Karpas-422 (cell line): ENCODE results near the gene RSAD1. TPM values are rescaled to one million over a fixed set of nuclear protein-coding genes. Genes with fewer than 3 reads are reported as not detected.

Experiments
- DNase-seq: peaks from one replicate; pipeline ENCODE4 v3.0.0-alpha.2; 2015
- H2AFZ ChIP-seq: fragments of 200-600 bp; sonication (generic); 2 replicates; pipeline ENCODE4 v1.6.1; 2014; ENCODE audit warnings: antibody characterized with exemption, low read length, mixed read lengths
- H3K27ac ChIP-seq: fragments of 200-600 bp; sonication (generic); 2 replicates; pipeline ENCODE4 v1.5.1; 2014; ENCODE audit warnings: mild to moderate bottlenecking, low read length, moderate library complexity
- H3K27me3 ChIP-seq: fragments of 200-600 bp; sonication (generic); 2 replicates; pipeline ENCODE4 v1.6.1; 2014; ENCODE audit warnings: low read length, mixed read lengths
- H3K36me3 ChIP-seq: fragments of 200-600 bp; sonication (generic); 2 replicates; pipeline ENCODE4 v1.6.1; 2014; ENCODE audit warnings: low read length, mixed read lengths; ENCODE audit not compliant: insufficient read depth
- H3K4me1 ChIP-seq: fragments of 200-600 bp; sonication (generic); 2 replicates; pipeline ENCODE4 v1.6.1; 2014; ENCODE audit warnings: mild to moderate bottlenecking, low read length, mixed read lengths
- H3K4me2 ChIP-seq: fragments of 200-600 bp; sonication (generic); 2 replicates; pipeline ENCODE4 v1.6.1; 2014; ENCODE audit warnings: low read length, low read depth, mild to moderate bottlenecking; ENCODE audit not compliant: poor library complexity, severe bottlenecking
- H3K4me3 ChIP-seq: fragments of 200-600 bp; sonication (generic); 2 replicates; pipeline ENCODE4 v1.5.1; 2014; ENCODE audit warnings: mild to moderate bottlenecking, antibody characterized with exemption, low read length, mixed read lengths
- H3K79me2 ChIP-seq: fragments of 200-600 bp; sonication (generic); 2 replicates; pipeline ENCODE4 v1.6.1; 2014; ENCODE audit warnings: mild to moderate bottlenecking, low read length, mixed read lengths
- H3K9ac ChIP-seq: fragments of 200-600 bp; sonication (generic); 2 replicates; pipeline ENCODE4 v1.6.0; 2014; ENCODE audit warnings: low read length
- H3K9me2 ChIP-seq: fragments of 200-600 bp; sonication (generic), shearing (Covaris generic); replicated peaks from 2 replicates; pipeline ENCODE4 v1.6.0; 2014; ENCODE audit warnings: mild to moderate bottlenecking, low read length, moderate library complexity; ENCODE audit not compliant: insufficient read depth
- H3K9me3 ChIP-seq: fragments of 300-700, 200-600 bp; sonication (generic); 2 replicates; pipeline ENCODE4 v1.6.1; 2014; ENCODE audit warnings: low read length, mixed read lengths
- H4K20me1 ChIP-seq: fragments of 200-600 bp; sonication (generic); 2 replicates; pipeline ENCODE4 v1.6.1; 2014; ENCODE audit warnings: mild to moderate bottlenecking, antibody characterized with exemption, low read length, low read depth; ENCODE audit not compliant: insufficient read depth
- total RNA-seq: library from RNA; depleted of rRNA; stranded (reverse); fragments of >200 nt; shearing (Covaris generic); gene quantifications from 2 replicates; pipeline ENCODE4 v1.2.3, GENCODE V29; 2014; ENCODE audit warnings: low replicate concordance

The RSAD1 gene
- total RNA-seq, 1 experiment from 2014 or later = 15.4 TPM

DNA sequence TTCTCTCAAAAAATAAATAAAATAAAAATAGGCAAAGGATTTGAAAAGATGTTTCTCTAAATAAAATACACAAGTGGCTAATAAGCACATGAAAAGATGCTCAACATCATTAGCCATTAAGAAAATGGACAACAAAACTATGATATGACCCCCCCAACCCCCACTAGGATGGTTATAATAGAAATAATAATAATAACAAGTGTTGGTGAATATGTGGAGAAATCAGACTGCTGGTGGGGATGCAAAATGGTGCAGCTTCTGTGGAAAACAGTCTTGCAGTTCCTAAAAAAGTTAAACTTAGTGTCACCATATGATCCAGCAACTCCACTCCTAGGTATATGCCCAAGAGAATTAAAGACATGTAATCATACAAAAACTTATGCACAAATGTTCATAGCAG, 20.6 kb downstream of the RSAD1 start:
- H3K9ac ChIP-seq = no peak overlapping the region
- no peak for DNase-seq
- no peak overlapping the region for H3K27ac ChIP-seq
- no peaks in the 10 kb centered on the region for H3K9me2 ChIP-seq
- H3K4me3 ChIP-seq = no peak overlapping the region
- H3K4me2 ChIP-seq = no peak overlapping the region
- peaks cover 7% of the 10 kb centered on the region for H3K4me1 ChIP-seq
- H4K20me1 ChIP-seq = no peaks in the 10 kb centered on the region
- no peaks in the 10 kb centered on the region for H3K9me3 ChIP-seq
- H2AFZ ChIP-seq = no peak overlapping the region
- no peaks in the 10 kb centered on the region for H3K27me3 ChIP-seq
- H3K79me2 ChIP-seq = no peaks in the 10 kb centered on the region
- H3K36me3 ChIP-seq = no peaks in the 10 kb centered on the region

GRCh38 chr17:50499721-50500120, 21.1 kb downstream of the RSAD1 start:
- no peak overlapping the region for H3K9ac ChIP-seq
- no peaks in the 10 kb centered on the region for H3K9me2 ChIP-seq
- H3K27ac ChIP-seq = no peak overlapping the region
- no peaks in the 10 kb centered on the region for H3K27me3 ChIP-seq
- no peaks in the 10 kb centered on the region for H3K79me2 ChIP-seq
- no peak overlapping the region for H2AFZ ChIP-seq
- no peak overlapping the region for H3K4me3 ChIP-seq
- DNase-seq = no peak
- H3K9me3 ChIP-seq = no peaks in the 10 kb centered on the region
- peaks cover 5% of the 10 kb centered on the region for H3K4me1 ChIP-seq
- H4K20me1 ChIP-seq = no peaks in the 10 kb centered on the region
- no peaks in the 10 kb centered on the region for H3K36me3 ChIP-seq
- H3K4me2 ChIP-seq = no peak overlapping the region

- no peaks in the 10 kb centered on the region for H3K36me3 ChIP-seq
- H3K27me3 ChIP-seq = no peaks in the 10 kb centered on the region
- no peak overlapping the region for H3K27ac ChIP-seq
- H3K9me2 ChIP-seq = no peaks in the 10 kb centered on the region
- no peak overlapping the region for H3K4me3 ChIP-seq
- peak; percentile 75 for DNase-seq
- H3K9me3 ChIP-seq = no peaks in the 10 kb centered on the region
- no peak overlapping the region for H3K9ac ChIP-seq
- no peak overlapping the region for H2AFZ ChIP-seq
- H3K4me1 ChIP-seq = no peaks in the 10 kb centered on the region
- H4K20me1 ChIP-seq = no peaks in the 10 kb centered on the region
- no peaks in the 10 kb centered on the region for H3K79me2 ChIP-seq
- H3K4me2 ChIP-seq = no peak overlapping the region
Measured at GRCh38 chr17:50501054-50501453, 22.4 kb downstream of the RSAD1 start.

GRCh38 chr17:50502301-50502990, 23.8 kb downstream of the RSAD1 start:
- H3K27me3 ChIP-seq = no peaks in the 10 kb centered on the region
- H3K36me3 ChIP-seq = no peaks in the 10 kb centered on the region
- H3K9me2 ChIP-seq = no peaks in the 10 kb centered on the region
- H3K9me3 ChIP-seq = no peaks in the 10 kb centered on the region
- no peak overlapping the region for H3K27ac ChIP-seq
- H3K4me3 ChIP-seq = no peak overlapping the region
- no peak overlapping the region for H2AFZ ChIP-seq
- H4K20me1 ChIP-seq = no peaks in the 10 kb centered on the region
- DNase-seq = no peak
- no peaks in the 10 kb centered on the region for H3K4me1 ChIP-seq
- no peaks in the 10 kb centered on the region for H3K79me2 ChIP-seq
- H3K9ac ChIP-seq = no peak overlapping the region
- no peak overlapping the region for H3K4me2 ChIP-seq

- Histone ChIP-seq H3K79me2 (no peaks in the 10 kb centered on the region), H3K4me2 (no peak overlapping the region), H3K27ac (no peak overlapping the region), H3K4me3 (no peak overlapping the region), H3K9me3 (no peaks in the 10 kb centered on the region), H2AFZ (no peak overlapping the region), H3K4me1 (peaks cover 15% of the 10 kb centered on the region), H3K27me3 (no peaks in the 10 kb centered on the region), H4K20me1 (no peaks in the 10 kb centered on the region), H3K9ac (0 out of 2 replicates have a peak overlapping the region, but pooled peaks have one; percentile 16), H3K9me2 (no peaks in the 10 kb centered on the region), H3K36me3 (no peaks in the 10 kb centered on the region)
- DNase-seq = no peak
Measured at GRCh38 chr17:50505591-50506130, 27.0 kb downstream of the RSAD1 start.

DNA sequence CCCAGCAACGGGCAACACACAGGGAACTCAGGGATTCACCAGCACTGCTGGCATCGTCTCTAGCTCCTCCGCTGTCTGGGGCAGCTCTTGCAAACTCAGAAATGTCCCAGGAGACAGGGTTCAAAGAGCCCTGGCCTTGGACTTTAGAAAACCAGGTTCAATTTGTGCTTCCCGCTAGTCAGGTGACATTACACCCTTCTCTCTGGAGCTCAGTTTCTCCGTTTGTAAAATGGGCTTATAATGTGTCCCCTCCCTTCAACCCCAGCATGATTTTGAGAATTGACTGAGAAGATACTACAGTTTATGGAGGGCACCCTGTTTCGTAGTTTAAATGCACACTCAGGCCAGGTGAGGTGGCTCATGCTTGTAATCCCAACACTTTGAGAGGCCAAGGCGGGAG, 27.6 kb downstream of the RSAD1 start:
- H3K36me3 ChIP-seq = no peaks in the 10 kb centered on the region
- no peaks in the 10 kb centered on the region for H3K79me2 ChIP-seq
- no peaks in the 10 kb centered on the region for H4K20me1 ChIP-seq
- H3K9me3 ChIP-seq = no peaks in the 10 kb centered on the region
- no peak for DNase-seq
- no peak overlapping the region for H3K4me3 ChIP-seq
- H3K4me1 ChIP-seq = peaks cover 15% of the 10 kb centered on the region
- no peak overlapping the region for H3K27ac ChIP-seq
- H3K4me2 ChIP-seq = no peak overlapping the region
- H3K9ac ChIP-seq = no peak overlapping the region
- H3K9me2 ChIP-seq = no peaks in the 10 kb centered on the region
- H2AFZ ChIP-seq = no peak overlapping the region
- no peaks in the 10 kb centered on the region for H3K27me3 ChIP-seq

DNA sequence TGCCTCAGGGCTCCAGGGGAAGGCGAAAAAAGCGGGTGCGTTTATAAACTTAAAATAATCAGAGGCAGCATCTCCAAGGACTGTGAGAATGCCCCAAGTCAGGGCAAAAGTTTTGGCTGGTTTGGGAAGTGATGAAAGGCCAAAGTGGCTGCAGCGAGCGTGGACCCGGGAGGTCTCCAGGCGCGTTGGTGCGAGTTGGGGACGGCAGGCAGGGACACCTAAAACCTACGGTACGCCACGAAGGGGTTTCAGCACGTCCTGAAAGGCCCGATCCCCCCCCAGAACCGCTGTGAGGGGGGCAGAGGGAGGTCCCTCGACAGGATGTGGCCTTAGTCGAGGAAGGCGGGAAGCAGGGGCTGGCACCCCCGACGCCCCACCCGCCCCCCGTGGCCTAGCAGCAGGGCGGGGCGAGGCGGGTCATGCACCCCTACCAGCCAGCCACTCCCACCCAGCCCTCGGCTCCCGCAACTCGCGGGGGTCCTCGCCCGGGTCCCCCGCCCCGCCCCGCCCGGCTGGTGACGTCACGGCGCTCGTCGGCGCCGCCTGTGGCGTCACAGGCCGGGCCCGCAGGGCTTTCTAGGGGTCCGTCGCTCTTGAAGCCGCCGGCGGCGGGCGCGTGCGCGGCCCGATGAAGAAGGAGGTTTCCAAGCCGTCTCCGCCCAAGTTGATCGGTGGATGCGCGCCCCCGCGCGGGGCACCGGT, 29.4 kb downstream of the RSAD1 start, which contains the start of gene MYCBPAP:
Gene MYCBPAP, plus strand, starts transcription at position 569 of the 702 bp plus-strand sequence. CDS start 236 bp downstream, outside the sequence.
- Histone ChIP-seq H3K4me1 (peaks cover 15% of the 10 kb centered on the region), H2AFZ (peak within 1 kb of the TSS; percentile 99), H3K4me2 (peak within 1 kb of the TSS; percentile 100), H3K79me2 (no peaks in the 10 kb centered on the region), H4K20me1 (no peaks in the 10 kb centered on the region), H3K9me2 (no peaks in the 10 kb centered on the region), H3K27me3 (no peaks in the 10 kb centered on the region), H3K27ac (no peak within 1 kb of the TSS), H3K4me3 (peak within 1 kb of the TSS; percentile 94), H3K9me3 (no peaks in the 10 kb centered on the region), H3K9ac (peak within 1 kb of the TSS; percentile 94), H3K36me3 (no peaks in the 10 kb centered on the region)
- peak; percentile 94 for DNase-seq
